ENCODE results near the gene ZC3H12C.
A peak's percentile ranks its signal among the peaks of the same experiment; 100 is the strongest.

The ZC3H12C gene

DNA sequence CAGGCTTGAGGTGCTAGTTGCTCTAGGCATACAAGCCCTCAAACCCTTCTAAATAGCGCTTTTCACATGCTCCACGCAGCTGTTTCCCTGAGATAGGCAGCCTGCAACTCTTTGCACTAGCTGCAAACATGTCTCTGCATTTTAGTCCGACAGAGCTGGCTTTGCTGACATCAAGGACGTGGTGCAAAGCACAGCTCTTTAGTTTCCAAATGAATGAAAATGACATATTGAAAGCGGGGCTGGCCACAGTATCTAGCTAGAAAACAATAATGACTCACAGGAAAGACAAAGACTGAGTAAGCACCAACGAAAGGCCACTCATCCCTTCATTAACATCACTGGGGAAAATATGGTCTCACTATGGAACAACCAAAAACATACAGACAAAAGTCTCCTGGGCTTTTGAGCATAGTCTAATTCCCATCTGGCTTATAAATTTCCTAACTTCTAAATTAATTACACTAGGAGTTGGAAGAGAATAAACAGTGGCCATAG lies 15.3 kb upstream of the ZC3H12C start:
- TF ChIP-seq, protein P1, sequence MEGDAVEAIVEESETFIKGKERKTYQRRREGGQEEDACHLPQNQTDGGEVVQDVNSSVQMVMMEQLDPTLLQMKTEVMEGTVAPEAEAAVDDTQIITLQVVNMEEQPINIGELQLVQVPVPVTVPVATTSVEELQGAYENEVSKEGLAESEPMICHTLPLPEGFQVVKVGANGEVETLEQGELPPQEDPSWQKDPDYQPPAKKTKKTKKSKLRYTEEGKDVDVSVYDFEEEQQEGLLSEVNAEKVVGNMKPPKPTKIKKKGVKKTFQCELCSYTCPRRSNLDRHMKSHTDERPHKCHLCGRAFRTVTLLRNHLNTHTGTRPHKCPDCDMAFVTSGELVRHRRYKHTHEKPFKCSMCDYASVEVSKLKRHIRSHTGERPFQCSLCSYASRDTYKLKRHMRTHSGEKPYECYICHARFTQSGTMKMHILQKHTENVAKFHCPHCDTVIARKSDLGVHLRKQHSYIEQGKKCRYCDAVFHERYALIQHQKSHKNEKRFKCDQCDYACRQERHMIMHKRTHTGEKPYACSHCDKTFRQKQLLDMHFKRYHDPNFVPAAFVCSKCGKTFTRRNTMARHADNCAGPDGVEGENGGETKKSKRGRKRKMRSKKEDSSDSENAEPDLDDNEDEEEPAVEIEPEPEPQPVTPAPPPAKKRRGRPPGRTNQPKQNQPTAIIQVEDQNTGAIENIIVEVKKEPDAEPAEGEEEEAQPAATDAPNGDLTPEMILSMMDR (IDR thresholded peaks at IDR 0.05; ENCODE audit: low read depth, low read length, missing control alignments) = no peak
- no peaks in the 10 kb centered on the region for H3K27me3 ChIP-seq (replicated peaks)
- no peak overlapping the region for H3K4me3 ChIP-seq (ENCODE audit: low read depth, low read length)
- in situ Hi-C loops (cut with HindIII; ENCODE audit: low pct_ligation_motif_present, low sequenced_read_pairs) = no loop called here
- DNase-seq = peak; percentile 79
- H3K36me3 ChIP-seq (replicated peaks) = no peaks in the 10 kb centered on the region
- peak overlapping the region; percentile 78 for H3K27ac ChIP-seq

DNA sequence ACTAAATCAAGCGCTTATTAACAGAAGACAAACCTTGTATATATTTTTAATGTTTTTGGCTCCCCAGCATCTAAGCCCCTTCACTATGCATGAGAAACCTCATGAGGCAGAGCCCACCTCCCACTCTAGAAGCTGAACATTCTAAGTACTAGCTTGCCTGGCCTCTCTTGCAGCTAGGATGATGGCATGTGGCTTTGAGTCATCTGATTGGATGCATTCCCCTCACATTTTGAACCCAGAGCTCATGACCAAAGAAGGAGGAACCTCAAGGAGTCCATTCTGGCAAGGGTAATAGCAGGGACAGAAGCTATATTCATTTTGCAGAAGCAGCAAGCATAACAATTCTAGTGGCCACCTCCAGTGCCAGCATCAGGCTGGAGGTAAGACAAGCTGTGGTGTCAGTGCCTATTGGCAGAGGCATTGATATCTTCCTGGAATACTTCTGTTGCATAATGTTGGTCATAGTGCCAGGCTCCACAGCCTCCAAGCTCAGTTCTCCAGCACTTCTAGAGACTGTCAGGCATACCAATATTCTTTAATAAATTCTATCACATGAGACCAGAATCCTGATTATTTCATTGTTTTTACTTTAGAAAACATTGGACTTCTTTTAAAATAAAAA lies 14.2 kb upstream of the ZC3H12C start:
- Histone ChIP-seq H3K36me3 (replicated peaks) (no peaks in the 10 kb centered on the region), H3K4me3 (ENCODE audit: low read depth, low read length) (no peak overlapping the region), H3K27me3 (replicated peaks) (no peaks in the 10 kb centered on the region), H3K27ac (no peak overlapping the region)
- DNase-seq = no peak
- TF ChIP-seq, protein P1 (IDR thresholded peaks at IDR 0.05; ENCODE audit: low read depth, low read length, missing control alignments) = no peak
- in situ Hi-C loops (cut with HindIII; ENCODE audit: low pct_ligation_motif_present, low sequenced_read_pairs) = no loop called here

DNA sequence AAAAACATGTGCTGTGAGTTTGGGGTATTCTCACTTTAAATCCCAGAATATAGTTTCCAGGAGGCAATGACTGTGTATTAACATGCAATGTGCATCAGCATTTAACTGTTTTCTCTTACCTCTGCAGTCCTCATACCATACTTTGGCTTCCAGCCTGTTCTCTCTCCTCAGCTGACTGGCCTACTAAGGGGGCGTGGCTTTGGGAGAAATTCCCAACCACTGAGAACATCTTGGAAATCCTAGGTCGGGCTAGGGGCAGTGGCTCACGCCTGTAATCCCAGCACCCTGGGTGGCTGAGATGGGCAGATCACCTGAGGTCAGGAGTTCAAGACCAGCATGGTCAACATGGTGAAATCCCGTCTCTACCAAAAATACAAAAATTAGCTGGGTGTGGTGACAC lies 13.5 kb upstream of the ZC3H12C start:
- no peaks in the 10 kb centered on the region for H3K36me3 ChIP-seq (replicated peaks)
- H3K27ac ChIP-seq = no peak overlapping the region
- in situ Hi-C loops (cut with HindIII; ENCODE audit: low pct_ligation_motif_present, low sequenced_read_pairs) = no loop called here

DNA sequence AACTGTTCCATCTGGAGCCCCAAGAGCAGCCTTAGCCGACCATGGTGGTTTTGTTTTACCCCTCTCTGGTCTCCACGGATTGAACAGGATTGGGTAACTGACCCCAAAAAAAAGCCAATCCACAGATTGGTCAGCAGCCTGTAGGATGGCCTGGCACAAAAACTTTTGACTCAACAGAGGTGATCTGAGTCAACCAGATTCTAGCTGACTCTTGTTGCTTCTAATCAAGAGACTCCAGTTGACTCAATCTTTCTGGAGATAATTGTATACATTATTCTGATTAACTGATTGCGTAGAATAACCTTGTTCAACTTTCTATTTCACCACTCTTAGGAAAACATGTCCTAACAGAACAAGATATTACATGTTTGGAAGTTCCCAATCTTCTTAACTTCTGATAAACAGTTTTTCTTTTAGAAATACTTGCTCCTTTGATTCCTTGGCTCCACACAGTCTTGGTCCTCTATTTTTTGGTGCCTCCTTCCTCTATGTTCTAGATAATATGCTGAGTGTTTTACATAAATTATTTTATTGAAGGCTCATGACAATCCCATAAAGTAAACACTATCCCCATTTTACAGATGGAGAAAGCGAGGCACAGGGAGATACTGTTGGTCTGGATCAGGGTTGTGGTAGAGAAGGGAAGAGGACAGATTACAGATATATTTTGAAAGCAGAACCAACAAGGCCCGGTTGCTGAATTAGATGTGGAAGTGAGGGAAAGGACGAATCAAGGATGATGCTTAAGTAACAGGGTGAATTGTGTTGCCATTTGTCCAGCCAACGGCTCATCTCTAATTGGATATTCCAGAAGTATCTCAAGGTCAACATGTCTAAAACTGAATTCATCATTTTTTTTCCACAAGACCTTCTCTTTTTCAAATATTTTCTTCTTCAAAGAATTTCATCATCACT lies 11.5 kb upstream of the ZC3H12C start:
- TF ChIP-seq, protein P1 (IDR thresholded peaks at IDR 0.05; ENCODE audit: low read depth, low read length, missing control alignments) = no peak
- Histone ChIP-seq H3K27me3 (replicated peaks) (no peaks in the 10 kb centered on the region), H3K27ac (no peak overlapping the region), H3K36me3 (replicated peaks) (no peaks in the 10 kb centered on the region), H3K4me3 (ENCODE audit: low read depth, low read length) (no peak overlapping the region)
- no peak for DNase-seq
- in situ Hi-C loops (cut with HindIII; ENCODE audit: low pct_ligation_motif_present, low sequenced_read_pairs) = no loop called here

More for the DNA sequence above, 13.5 kb upstream of the ZC3H12C start:
- DNase-seq = no peak
- no peaks in the 10 kb centered on the region for H3K27me3 ChIP-seq (replicated peaks)
- TF ChIP-seq, protein P1 (IDR thresholded peaks at IDR 0.05; ENCODE audit: low read depth, low read length, missing control alignments) = no peak
- no peak overlapping the region for H3K4me3 ChIP-seq (ENCODE audit: low read depth, low read length)

DNA sequence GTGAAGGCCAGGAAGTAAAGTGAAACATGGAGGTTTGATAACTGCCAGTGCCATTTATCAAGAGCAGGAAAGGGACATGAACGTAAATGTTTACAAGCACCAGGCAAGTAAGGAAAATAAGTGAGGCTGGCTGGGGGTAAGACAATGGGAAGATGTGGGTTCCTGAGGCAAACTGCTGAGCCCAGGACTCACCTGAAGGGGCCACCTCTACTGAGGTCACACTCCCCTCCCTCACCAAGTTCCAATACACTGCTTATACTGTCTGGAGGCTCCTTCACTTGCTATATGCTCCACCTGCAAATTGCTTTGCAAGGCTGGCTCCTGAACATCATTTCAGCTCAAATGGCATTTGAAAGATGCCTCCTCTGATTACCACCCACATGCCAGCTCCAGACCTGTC lies 10.3 kb upstream of the ZC3H12C start:
- in situ Hi-C loops (cut with HindIII; ENCODE audit: low pct_ligation_motif_present, low sequenced_read_pairs) = no loop called here
- H3K27me3 ChIP-seq (replicated peaks) = no peaks in the 10 kb centered on the region
- DNase-seq = no peak
- no peak overlapping the region for H3K27ac ChIP-seq
- TF ChIP-seq, protein P1 (IDR thresholded peaks at IDR 0.05; ENCODE audit: low read depth, low read length, missing control alignments) = no peak
- no peaks in the 10 kb centered on the region for H3K36me3 ChIP-seq (replicated peaks)
- H3K4me3 ChIP-seq (ENCODE audit: low read depth, low read length) = no peak overlapping the region

Measured in brain microvascular endothelial cell (primary cell).